Esophagus squamous epithelium (tissue), 4 donors: ENCODE data around the gene NEK5.

Experiments
- CTCF ChIP-seq, 6 experiments: fragments of 450-650 bp in 4 of 6; fragments of 200-600 bp in 2 of 6; sonication (generic) in 2 of 6; IDR thresholded peaks; one replicate each; pipeline ENCODE4 v1.5.1; 2016 to 2019; ENCODE audit warnings: antibody characterized with exemption in 6 of 6, mild to moderate bottlenecking in 4 of 6, moderate library complexity in 4 of 6
- POLR2A ChIP-seq, 4 donors: fragments of 450-650 bp; IDR thresholded peaks; one replicate each; pipeline ENCODE4 v1.6.1; 2017; ENCODE audit warnings: antibody characterized with exemption in 4 of 4, mild to moderate bottlenecking in 4 of 4, moderate library complexity in 3 of 4

- TF ChIP-seq CTCF (IDR thresholded peaks at IDR 0.05) (no peak), POLR2A (IDR thresholded peaks at IDR 0.05) (no peak)
Measured at GRCh38 chr13:52104624-52105023, 24.2 kb downstream of the NEK5 start.
